KMS-11 (cell line): ENCODE data around the gene HABP4.

Source experiments
- H2AFZ ChIP-seq: fragments of 200-600 bp; sonication (generic); 2 replicates; pipeline ENCODE4 v1.6.1; 2016; ENCODE audit warnings: antibody characterized with exemption, mixed run types, low read depth
- H3K27ac ChIP-seq: fragments of 200-600 bp; sonication (generic); 2 replicates; pipeline ENCODE4 v1.6.1; 2016; ENCODE audit warnings: mild to moderate bottlenecking, mixed run types
- H3K27me3 ChIP-seq: fragments of 200-600 bp; sonication (generic); 2 replicates; pipeline ENCODE4 v1.6.1; 2017; ENCODE audit warnings: mild to moderate bottlenecking, low read depth, mixed run types, moderate library complexity; ENCODE audit not compliant: insufficient read depth
- H3K36me3 ChIP-seq: fragments of 200-600 bp; sonication (generic); 2 replicates; pipeline ENCODE4 v1.6.1; 2017; ENCODE audit warnings: mild to moderate bottlenecking, mixed run types; ENCODE audit not compliant: insufficient read depth
- H3K4me1 ChIP-seq: fragments of 200-600 bp; sonication (generic); 2 replicates; pipeline ENCODE4 v1.6.1; 2016; ENCODE audit warnings: mild to moderate bottlenecking, low read depth, mixed run types; ENCODE audit not compliant: poor library complexity, severe bottlenecking
- H3K4me2 ChIP-seq: fragments of 200-600 bp; sonication (generic); 2 replicates; pipeline ENCODE4 v1.7.0; 2016; ENCODE audit warnings: mild to moderate bottlenecking, mixed run types
- H3K4me3 ChIP-seq: fragments of 200-600 bp; sonication (generic); IDR thresholded peaks from 2 replicates; pipeline ENCODE4 v1.6.1; 2017; ENCODE audit warnings: low read depth, low read length, mixed read lengths; ENCODE audit not compliant: insufficient read depth
- H3K79me2 ChIP-seq: fragments of 200-600 bp; sonication (generic); 2 replicates; pipeline ENCODE4 v1.6.1; 2016; ENCODE audit warnings: low read depth, mixed run types; ENCODE audit not compliant: insufficient read depth
- H3K9ac ChIP-seq: fragments of 200-600 bp; sonication (generic); 2 replicates; pipeline ENCODE4 v1.6.1; 2016; ENCODE audit warnings: mild to moderate bottlenecking, mixed run types
- H4K20me1 ChIP-seq: fragments of 200-600 bp; sonication (generic); 2 replicates; pipeline ENCODE4 v1.6.1; 2016; ENCODE audit warnings: mild to moderate bottlenecking, mixed run types; ENCODE audit not compliant: insufficient read depth
- CTCF ChIP-seq: fragments of 200-600 bp; sonication (generic); conservative IDR thresholded peaks from 2 replicates; pipeline ENCODE4 v1.6.1; 2017; ENCODE audit warnings: low read depth, mild to moderate bottlenecking, antibody characterized with exemption, low read length, moderate library complexity, mixed read lengths

The HABP4 gene

GRCh38 chr9:96412174-96412913 is 37.6 kb upstream of the HABP4 start:
- peaks cover 7% of the 10 kb centered on the region; the same call in 1 of the 2 replicates for H3K36me3 ChIP-seq
- peaks cover 31% of the 10 kb centered on the region for H3K4me1 ChIP-seq

DNA sequence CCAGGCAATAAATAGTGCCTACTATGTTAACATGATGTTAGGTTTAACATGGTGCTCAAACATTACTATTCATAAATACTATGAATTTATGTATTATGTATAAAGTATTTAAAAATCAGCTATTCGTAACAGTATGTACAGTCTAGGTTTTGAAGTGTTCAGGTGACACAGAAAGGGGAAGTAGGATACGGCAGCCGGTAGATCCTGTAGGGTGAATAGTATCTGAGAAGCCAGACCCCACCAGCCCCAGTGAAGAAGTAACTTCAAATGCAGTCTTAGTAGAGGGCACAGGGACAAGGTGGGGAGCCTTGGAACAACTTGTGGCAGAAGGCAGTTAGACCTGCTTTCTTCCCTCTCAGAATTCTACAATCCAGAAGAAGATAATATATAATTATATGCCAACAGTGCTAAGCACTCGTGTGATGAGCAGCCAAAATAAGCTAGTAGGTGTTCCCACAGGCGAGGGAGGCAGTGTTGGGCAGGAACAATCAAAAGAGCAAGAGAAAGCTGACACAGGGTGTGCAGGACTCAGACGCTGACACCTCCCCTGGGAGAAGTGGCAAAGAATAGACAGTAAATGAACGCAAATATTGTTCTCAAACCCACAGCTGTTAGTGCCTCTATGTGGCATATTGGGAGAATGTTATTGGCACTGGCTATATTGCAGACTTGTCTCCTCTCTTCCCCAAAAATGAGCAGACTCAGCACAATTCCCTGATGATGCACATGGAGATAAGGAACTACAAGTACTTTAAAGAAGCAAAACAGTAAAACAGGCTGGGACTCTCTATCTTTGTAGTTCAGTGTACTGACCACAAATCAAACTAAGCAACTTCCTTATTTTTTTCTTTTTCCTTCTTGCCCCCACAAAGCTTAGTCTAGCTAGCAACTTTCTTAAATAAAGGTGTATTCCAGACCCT is 36.4 kb upstream of the HABP4 start:
- H3K4me3 ChIP-seq = no peak overlapping the region
- TF ChIP-seq CTCF = no peak

More at GRCh38 chr9:96412174-96412913, 37.6 kb upstream of the HABP4 start:
- no peak overlapping the region for H3K4me2 ChIP-seq
- no peak overlapping the region for H3K27ac ChIP-seq
- H3K79me2 ChIP-seq = peaks cover 95% of the 10 kb centered on the region
- H3K27me3 ChIP-seq = no peaks in the 10 kb centered on the region
- H3K9ac ChIP-seq = no peak overlapping the region
- no peak overlapping the region for H2AFZ ChIP-seq
- H3K4me3 ChIP-seq = no peak overlapping the region
- no peak for TF ChIP-seq CTCF
- 0 out of 2 replicates have a peak, but pooled peaks cover 24% of the 10 kb centered on the region for H4K20me1 ChIP-seq

GRCh38 chr9:96417051-96417586 is 32.9 kb upstream of the HABP4 start:
- Histone ChIP-seq H3K27ac (peak overlapping the region; percentile 65), H2AFZ (peak overlapping the region; percentile 16; the same call in 1 of the 2 replicates), H3K27me3 (no peaks in the 10 kb centered on the region), H3K4me3 (no peak overlapping the region), H3K9ac (peak overlapping the region; percentile 65; the same call in 1 of the 2 replicates), H3K36me3 (no peaks in the 10 kb centered on the region), H3K79me2 (peaks cover 51% of the 10 kb centered on the region), H3K4me1 (peaks cover 50% of the 10 kb centered on the region), H4K20me1 (0 out of 2 replicates have a peak, but pooled peaks cover 20% of the 10 kb centered on the region), H3K4me2 (peak overlapping the region; percentile 78)
- no peak for TF ChIP-seq CTCF

More for the DNA sequence above, 36.4 kb upstream of the HABP4 start:
- Histone ChIP-seq H3K27ac (no peak overlapping the region), H2AFZ (no peak overlapping the region), H4K20me1 (0 out of 2 replicates have a peak, but pooled peaks cover 24% of the 10 kb centered on the region), H3K4me2 (no peak overlapping the region), H3K36me3 (peaks cover 7% of the 10 kb centered on the region; the same call in 1 of the 2 replicates), H3K4me1 (peaks cover 31% of the 10 kb centered on the region), H3K79me2 (peaks cover 86% of the 10 kb centered on the region), H3K9ac (no peak overlapping the region), H3K27me3 (no peaks in the 10 kb centered on the region)

GRCh38 chr9:96417661-96418082 is 32.3 kb upstream of the HABP4 start:
- H3K4me1 ChIP-seq = peaks cover 50% of the 10 kb centered on the region
- H4K20me1 ChIP-seq = 0 out of 2 replicates have a peak, but pooled peaks cover 16% of the 10 kb centered on the region
- TF ChIP-seq CTCF = no peak
- H3K27me3 ChIP-seq = no peaks in the 10 kb centered on the region
- peak overlapping the region; percentile 99 for H3K27ac ChIP-seq
- peaks cover 45% of the 10 kb centered on the region for H3K79me2 ChIP-seq
- H2AFZ ChIP-seq = peak overlapping the region; percentile 42; the same call in 1 of the 2 replicates
- no peaks in the 10 kb centered on the region for H3K36me3 ChIP-seq
- no peak overlapping the region for H3K4me3 ChIP-seq
- H3K9ac ChIP-seq = peak overlapping the region; percentile 99
- peak overlapping the region; percentile 63; the same call in 1 of the 2 replicates for H3K4me2 ChIP-seq
